Stimulated activated CD4-positive, alpha-beta T cell treated with anti-CD3 and anti-CD28 coated beads, Interleukin-1b, Interleukin-23, amount 100 ng/mL, for 1 hour (primary cell): Measurements from ENCODE around the gene FDX2.

Experiments used
- DNase-seq, 2 donors: peaks; one replicate each; pipeline ENCODE4 v3.0.0-alpha.2; 2020; ENCODE audit warnings: low read depth in 2 of 2

The FDX2 gene

DNA sequence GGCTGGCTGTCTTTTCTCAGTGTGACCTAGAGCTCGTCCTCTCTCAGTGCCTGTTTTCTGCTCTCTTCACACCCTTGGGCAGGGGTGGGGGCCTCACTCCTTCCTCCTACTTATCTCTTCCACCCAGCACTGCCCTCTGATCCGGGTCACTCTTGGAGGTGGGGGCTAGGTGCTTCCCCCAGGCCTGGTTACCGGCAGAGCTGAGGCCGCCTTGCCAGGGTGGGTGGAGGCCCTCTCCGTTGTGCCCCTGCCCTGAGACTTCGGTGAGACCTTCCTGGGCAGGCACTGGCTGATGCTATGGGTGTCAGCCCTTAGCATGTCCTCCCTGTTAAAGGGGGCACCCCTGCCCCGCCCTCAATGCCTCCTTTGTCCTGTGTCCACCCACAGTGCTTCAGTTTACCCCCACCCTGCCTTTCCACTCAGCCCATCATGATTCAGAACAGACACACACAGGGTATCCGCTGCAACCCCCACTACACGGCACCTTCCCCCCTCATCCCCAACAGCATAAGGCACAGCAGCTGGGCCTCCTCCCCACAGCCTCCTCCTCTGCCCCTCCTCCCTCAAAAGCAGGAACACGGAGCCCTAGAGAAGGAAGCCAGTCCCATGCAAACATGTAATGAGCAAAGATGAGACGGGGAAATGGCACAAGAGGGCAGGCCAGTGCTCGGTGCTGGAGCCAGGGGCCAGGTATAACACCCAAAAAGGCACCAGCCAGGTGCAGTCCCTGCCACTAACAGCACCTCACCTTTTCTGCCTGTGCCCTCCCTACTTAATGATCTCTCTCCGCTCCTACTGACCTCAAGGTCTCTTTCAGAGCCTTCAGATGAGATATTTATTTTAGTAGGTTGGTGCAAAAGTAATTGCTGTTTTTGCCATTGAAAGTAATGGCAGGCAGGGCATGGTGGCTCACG is 16.0 kb downstream of the FDX2 start:
- no peak for DNase-seq

DNA sequence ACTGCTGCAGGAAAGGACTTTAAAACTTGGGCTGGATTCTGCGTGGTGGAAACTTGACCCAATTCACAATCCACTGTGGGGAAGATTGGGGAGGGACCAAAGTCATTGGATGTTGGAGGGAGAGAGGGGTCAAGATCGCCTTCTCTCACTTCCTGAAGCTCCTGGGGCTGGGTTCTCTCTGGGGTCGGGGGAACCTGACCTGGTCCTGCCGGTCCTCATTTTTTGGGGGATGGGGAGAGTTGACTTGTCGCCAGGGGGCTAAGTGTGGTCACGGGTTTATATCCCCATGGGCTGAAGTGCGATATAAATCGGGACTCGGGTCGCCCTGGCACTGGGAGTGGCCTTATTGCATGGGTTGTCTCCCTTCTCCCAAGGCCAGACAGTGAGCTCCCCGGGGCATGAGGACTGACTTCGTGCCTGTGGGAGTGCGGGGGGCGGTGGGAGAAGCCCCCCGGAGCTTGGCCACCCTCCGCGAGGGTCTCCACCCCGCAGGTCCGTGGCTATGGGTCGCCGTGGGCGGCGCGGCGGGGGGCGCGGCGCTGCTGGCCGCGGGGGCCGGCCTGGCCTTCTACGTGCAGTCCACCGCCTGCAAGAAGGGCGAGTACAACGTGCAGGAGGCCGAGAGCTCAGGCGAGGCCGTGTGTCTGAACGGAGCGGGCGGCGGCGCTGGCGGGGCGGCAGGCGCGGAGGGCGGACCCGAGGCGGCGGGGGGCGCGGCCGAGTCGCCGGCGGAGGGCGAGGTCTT is 19.8 kb downstream of the FDX2 start:
- no peak for DNase-seq

DNA sequence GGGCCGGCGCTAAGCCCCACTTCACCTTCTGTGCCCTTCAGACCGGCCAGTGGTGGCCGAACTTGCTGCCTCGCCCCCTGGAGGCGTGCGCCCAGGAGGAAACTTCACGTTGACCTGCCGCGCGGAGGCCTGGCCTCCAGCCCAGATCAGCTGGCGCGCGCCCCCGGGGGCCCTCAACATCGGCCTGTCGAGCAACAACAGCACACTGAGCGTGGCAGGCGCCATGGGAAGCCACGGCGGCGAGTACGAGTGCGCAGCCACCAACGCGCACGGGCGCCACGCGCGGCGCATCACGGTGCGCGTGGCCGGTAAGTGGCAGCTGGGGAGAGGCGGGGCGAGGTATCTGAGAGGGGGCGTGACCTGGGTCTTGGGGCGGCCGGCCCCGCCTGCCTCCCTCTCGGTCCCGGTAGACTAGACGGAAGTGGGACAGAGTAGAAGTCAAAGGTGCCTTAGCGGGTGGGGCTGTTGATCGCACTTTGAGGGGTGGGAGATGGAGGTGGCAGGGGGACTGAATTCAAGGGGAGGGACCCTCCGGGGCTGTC is 20.4 kb downstream of the FDX2 start:
- DNase-seq, result peak in 1 of 2 donors; percentile 52

DNA sequence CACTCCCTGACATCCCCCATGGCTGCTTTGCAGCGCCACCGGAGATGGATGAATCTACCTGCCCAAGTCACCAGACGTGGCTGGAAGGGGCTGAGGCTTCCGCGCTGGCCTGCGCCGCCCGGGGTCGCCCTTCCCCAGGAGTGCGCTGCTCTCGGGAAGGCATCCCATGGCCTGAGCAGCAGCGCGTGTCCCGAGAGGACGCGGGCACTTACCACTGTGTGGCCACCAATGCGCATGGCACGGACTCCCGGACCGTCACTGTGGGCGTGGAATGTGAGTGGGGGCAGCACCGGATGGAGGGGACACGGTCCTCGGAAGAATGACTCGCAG is 21.5 kb downstream of the FDX2 start:
- no peak for DNase-seq

DNA sequence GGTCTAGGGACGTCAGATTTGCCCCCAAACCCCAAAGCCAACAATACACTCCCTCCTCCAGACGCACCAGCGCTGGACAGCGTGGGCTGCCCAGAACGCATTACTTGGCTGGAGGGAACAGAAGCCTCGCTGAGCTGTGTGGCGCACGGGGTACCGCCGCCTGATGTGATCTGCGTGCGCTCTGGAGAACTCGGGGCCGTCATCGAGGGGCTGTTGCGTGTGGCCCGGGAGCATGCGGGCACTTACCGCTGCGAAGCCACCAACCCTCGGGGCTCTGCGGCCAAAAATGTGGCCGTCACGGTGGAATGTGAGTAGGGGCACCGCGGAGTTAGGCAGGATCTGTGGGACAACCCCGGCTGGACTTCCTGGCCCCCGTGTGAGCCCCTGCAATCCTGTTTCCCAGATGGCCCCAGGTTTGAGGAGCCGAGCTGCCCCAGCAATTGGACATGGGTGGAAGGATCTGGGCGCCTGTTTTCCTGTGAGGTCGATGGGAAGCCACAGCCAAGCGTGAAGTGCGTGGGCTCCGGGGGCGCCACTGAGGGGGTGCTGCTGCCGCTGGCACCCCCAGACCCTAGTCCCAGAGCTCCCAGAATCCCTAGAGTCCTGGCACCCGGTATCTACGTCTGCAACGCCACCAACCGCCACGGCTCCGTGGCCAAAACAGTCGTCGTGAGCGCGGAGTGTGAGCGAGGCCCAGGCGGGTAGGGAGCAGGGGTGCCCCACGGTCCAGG is 22.0 kb downstream of the FDX2 start:
- no peak for DNase-seq

DNA sequence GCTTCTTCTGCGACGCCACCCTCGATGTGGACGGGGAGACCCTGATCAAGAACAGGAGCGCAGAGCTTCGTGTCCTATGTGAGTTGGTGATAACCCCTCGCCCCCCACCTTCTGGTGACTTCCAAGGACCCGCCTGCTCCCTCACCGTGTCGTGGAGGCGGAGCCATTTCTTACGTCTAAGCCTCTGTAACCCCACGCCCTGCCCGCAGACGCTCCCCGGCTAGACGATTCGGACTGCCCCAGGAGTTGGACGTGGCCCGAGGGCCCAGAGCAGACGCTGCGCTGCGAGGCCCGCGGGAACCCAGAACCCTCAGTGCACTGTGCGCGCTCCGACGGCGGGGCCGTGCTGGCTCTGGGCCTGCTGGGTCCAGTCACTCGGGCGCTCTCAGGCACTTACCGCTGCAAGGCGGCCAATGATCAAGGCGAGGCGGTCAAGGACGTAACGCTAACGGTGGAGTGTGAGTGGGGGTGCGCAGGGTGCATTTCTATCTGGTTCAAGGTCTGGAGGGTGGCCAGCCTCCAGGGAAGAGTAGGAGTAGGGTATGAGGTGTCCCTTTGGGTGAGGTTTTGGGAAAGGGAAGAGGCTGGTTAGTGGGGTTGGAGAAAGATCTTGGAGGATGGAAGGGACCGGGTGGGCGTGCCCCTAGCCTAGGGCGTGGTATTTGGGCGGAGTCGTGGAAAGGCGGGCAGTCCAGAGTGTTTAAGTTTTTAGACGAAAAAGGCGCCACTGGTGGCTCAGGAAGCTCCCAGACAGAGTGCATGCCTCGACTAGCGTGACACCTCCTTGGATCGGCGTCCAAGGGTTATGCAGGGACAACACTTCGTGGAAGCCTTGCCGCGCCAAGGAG is 22.8 kb downstream of the FDX2 start:
- DNase-seq, result no peak

DNA sequence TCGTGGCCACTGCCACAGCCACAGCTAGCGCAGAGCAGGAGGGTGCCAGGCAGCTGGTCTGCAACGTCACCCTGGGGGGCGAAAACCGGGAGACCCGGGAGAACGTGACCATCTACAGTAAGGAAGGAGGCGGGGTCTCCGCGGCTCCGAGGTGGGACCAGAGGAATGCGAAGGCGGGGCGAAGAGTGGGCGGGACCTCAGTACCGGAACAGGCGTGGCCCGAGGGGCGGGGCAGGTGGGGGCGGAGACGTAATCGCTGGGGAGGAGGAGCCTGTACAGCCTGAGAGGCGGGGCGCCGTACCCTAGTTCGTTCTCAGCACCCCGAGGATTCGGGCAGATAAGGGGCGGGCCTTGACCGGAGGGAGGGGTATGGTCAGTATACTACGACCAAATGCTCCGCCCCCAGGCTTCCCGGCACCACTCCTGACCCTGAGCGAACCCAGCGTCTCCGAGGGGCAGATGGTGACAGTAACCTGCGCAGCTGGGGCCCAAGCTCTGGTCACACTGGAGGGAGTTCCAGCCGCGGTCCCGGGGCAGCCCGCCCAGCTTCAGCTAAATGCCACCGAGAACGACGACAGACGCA is 23.5 kb downstream of the FDX2 start:
- DNase-seq, result peak in 1 of 2 donors; percentile 52

DNA sequence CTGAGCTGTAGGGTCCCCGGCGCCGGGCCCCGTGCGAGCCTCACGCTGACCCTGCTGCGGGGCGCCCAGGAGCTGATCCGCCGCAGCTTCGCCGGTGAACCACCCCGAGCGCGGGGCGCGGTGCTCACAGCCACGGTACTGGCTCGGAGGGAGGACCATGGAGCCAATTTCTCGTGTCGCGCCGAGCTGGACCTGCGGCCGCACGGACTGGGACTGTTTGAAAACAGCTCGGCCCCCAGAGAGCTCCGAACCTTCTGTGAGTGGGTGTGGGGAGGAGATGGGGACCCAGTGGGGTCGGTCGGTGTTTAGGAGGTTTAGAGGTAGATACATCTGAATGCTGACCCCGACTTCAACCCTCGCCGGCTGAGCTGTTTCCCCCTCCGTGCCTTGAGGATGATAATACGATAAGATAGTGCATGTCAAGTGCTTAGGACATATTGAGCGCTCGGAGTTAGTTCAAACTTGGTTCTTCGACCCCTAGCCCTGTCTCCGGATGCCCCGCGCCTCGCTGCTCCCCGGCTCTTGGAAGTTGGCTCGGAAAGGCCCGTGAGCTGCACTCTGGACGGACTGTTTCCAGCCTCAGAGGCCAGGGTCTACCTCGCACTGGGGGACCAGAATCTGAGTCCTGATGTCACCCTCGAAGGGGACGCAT is 24.1 kb downstream of the FDX2 start:
- no peak for DNase-seq

DNA sequence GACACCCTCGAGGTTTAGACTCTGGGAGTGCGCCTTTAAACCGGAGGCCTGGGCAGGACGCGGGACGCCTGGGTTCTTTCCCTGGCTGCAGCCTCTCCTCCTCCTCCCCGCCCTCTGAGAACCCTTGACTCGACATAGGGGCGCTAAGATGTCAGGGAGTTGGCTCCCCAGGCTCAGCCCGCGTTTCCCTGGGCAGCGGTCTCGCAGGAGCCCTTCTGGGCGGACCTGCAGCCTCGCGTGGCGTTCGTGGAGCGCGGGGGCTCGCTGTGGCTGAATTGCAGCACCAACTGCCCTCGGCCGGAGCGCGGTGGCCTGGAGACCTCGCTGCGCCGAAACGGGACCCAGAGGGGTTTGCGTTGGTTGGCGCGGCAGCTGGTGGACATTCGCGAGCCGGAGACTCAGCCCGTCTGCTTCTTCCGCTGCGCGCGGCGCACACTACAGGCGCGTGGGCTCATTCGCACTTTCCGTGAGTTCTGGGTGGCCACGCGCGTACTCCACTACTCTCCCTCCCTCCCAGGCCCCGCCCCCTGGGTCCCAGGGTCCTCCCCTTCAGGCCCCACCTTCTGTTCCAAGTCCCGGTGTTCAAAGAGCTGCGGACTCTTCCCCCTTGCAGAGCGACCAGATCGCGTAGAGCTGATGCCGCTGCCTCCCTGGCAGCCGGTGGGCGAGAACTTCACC is 24.8 kb downstream of the FDX2 start:
- no peak for DNase-seq

DNA sequence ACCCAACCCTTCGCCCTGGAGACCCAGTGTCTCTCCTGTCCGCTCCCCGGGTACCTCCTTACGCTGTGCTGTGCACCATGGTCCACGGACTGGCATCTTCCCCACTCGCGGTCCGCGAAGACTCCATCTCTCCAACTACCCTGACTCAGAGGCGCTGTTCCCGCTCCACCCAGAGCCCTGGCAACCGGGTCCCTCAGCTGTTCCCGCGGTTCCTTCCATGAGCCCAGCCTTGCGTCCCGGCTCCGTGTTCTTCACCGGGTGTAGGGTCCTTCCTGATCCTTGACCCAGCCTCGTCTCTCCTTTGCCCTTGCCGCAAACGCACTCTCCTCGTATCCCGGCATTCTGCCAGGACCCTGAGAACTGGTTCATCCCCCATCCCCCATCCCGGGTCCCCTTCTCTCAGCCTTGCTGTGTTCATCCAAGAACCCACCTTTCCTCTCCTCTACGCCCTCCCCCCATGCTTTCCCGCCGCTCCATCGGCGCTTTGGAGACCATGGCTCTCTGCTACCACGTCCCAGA is 25.4 kb downstream of the FDX2 start:
- no peak for DNase-seq

DNA sequence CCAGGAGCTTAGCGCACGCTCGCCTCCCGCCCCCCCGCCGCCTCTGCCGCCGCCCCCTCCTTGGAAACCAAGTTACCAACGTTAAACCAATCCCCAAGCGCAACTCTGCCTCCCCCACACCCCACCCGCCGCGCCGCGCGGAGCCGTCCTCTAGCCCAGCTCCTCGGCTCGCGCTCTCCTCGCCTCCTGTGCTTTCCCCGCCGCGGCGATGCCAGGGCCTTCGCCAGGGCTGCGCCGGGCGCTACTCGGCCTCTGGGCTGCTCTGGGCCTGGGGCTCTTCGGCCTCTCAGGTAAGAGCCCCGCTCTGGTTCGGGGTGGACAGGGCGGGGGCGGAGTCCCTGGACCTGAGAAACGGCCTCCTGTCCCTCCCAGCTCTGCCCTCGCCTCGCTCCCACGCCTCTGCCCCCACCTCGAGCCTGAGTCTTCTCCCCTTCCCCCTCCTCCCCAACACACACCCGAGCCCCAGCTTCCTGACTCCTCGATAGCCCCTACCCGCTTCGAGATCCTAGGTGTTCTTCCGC is 25.9 kb downstream of the FDX2 start, which contains the start of gene ICAM5:
Gene ICAM5, plus strand, starts transcription at position 117 of the 521 bp plus-strand sequence. Its CDS starts 92 bp downstream, at position 209.
- no peak for DNase-seq

DNA sequence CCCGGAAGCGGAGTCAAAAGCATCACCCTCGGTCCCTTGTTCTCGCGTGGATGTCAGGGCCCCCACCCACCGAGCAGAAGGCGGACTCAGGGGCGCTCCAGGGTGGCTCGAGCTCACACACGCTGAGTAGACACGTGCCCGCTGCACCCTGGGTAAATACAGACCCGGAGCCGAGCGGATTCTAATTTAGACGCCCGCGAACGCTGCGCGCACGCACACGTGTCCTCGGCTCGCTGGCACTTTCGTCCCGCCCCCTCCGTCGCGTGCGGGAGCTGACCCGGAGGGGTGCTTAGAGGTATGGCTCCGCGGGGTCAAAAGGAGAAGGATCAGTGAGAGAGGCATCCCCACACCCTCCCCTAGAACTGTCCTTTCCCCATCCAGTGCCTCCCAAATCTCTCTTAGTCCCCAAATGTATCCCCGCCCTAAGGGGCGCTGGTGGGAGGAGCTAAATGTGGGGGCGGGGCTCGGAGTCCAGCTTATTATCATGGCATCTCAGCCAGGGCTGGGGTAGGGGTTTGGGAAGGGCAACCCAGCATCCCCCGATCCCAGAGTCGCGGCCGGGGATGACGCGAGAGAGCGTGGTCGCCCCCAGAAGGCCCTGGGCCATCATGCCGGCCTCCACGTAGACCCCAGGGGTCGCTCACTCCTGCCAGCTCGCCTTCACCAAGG is 26.5 kb downstream of the FDX2 start:
- no peak for DNase-seq

DNA sequence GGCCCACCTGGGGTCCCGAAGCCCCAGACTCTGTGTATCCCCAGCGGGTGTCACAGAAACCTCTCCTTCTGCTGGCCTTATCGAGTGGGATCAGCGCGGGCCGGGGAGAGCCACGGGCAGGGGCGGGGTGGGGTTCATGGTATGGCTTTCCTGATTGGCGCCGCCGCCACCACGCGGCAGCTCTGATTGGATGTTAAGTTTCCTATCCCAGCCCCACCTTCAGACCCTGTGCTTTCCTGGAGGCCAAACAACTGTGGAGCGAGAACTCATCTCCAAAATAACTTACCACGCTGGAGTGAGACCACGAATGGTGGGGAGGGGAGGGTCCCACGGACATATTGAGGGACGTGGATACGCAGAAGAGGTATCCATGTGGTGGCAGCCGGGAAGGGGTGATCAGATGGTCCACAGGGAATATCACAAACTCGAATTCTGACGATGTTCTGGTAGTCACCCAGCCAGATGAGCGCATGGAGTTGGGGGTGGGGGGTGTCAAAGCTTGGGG is 27.1 kb downstream of the FDX2 start:
- no peak for DNase-seq

DNA sequence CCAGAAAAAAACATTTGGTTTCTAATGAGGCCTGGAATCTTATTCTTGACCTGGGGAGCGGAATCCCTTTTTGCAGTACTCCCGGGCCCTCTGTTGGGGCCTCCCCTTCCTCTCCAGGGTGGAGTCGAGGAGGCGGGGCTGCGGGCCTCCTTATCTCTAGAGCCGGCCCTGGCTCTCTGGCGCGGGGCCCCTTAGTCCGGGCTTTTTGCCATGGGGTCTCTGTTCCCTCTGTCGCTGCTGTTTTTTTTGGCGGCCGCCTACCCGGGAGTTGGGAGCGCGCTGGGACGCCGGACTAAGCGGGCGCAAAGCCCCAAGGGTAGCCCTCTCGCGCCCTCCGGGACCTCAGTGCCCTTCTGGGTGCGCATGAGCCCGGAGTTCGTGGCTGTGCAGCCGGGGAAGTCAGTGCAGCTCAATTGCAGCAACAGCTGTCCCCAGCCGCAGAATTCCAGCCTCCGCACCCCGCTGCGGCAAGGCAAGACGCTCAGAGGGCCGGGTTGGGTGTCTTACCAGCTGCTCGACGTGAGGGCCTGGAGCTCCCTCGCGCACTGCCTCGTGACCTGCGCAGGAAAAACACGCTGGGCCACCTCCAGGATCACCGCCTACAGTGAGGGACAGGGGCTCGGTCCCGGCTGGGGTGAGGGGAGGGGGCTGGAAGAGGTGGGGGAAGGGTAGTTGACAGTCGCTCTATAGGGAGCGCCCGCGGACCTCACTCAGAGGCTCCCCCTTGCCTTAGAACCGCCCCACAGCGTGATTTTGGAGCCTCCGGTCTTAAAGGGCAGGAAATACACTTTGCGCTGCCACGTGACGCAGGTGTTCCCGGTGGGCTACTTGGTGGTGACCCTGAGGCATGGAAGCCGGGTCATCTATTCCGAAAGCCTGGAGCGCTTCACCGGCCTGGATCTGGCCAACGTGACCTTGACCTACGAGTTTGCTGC is 28.7 kb downstream of the FDX2 start, which contains the start of gene ICAM4:
Gene ICAM4, plus strand, starts transcription at position 153 of the 935 bp plus-strand sequence. Its CDS starts 58 bp downstream, at position 211.
- no peak for DNase-seq

DNA sequence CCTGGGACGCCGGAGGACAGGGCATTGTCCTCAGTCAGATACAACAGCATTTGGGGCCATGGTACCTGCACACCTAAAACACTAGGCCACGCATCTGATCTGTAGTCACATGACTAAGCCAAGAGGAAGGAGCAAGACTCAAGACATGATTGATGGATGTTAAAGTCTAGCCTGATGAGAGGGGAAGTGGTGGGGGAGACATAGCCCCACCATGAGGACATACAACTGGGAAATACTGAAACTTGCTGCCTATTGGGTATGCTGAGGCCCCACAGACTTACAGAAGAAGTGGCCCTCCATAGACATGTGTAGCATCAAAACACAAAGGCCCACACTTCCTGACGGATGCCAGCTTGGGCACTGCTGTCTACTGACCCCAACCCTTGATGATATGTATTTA is 30.4 kb downstream of the FDX2 start:
- no peak for DNase-seq

DNA sequence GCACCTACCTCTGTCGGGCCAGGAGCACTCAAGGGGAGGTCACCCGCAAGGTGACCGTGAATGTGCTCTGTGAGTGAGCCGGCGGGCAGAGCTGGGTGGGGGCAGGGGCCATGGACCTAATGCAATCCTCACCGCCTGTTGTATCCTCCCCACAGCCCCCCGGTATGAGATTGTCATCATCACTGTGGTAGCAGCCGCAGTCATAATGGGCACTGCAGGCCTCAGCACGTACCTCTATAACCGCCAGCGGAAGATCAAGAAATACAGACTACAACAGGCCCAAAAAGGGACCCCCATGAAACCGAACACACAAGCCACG is 30.9 kb downstream of the FDX2 start:
- no peak for DNase-seq
